Hematopoietic multipotent progenitor cell treated with erythropoietin and hydrocortisone succinate and interleukin-3 and kit ligand, for 17 days (in vitro differentiated cells): ENCODE measurements around the gene RAET1L.
"Not testable (repeated sequence)": the region's sequence is repeated elsewhere in the genome, so short reads cannot be mapped to it uniquely, and the experiment has no call there.

ENCODE experiments used
- DNase-seq: peaks from one replicate; pipeline ENCODE4 v3.0.0-alpha.2; 2015; ENCODE audit warnings: low spot score

Gene RAET1L

DNA sequence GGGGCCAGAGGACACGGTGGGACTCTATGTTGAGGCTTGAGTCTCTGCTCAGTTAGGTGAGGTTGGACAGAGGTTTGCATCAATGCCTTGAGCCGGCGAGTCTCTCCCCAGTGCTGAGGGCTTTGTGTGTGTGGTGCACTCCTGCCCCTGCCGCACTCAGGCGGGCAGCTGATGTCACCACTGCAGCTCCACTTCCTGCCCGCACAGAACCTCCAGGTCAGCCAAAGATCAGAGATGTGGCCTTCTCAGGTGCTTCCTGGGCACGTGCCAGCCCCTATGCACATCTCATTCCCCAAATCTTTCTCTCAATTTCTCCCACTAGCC lies 33.9 kb downstream of the RAET1L start:
- not testable (repeated sequence) for DNase-seq

DNA sequence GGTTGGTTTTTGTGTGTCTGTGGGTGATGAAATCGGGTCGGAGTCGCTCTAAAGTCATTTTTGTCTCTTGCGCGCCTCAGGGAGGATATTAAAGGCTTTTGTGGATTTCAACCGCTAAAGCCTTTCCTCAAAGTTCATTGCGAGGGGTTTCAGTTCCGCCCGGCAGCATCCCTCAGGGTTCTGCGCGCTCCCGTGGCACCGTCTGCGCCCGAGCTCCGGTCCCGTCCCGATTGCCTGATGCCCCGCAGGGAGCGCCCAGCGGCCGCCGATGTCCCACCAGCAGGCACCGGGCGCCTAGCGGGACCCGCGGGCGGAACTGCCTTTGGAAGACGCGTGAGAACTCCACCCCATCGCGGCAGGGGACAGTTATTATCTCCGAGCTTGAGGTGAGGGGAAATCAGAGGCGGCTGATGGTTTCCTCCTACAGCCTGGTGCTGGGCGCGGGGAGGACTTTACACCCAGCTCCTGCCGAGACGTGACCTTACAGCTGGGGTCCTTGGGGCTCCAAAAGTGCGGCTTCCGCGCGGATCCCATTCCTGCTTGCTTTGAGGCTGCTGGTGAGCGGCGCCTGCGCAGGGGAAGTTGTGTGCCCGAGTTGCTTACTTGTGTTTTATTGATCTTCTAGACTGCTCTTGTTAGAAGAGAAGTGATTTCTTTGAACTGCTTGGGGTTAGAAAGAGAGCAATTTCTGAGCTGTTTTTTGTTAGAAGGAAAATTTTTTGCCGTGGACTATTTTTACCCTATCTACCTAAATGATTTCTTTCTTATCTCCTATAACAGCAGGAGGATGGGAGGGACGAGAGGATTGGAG lies 34.5 kb downstream of the RAET1L start:
- DNase-seq = no peak

DNA sequence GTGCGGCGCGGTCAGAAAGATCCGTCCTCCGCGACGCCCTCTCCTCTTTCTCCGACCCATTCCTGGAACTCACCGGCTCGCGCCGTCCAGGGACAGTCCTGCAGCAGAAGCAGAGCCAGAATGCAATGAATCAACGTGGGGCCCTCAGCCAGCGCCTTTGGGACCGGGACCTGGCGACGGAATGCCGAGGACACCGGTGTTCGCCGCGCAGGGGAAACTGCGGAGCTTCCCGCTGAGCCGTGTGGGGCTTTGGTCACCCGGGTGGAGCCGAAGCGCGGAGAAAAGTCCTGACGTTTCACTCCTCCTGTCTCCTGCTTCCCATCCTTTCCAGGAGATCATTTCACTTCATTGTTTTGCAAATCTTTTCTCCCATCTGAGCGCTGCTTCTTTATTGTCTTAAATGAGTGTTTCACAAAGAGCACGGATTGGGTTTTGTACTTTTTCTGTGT lies 35.1 kb downstream of the RAET1L start:
- no peak for DNase-seq

DNA sequence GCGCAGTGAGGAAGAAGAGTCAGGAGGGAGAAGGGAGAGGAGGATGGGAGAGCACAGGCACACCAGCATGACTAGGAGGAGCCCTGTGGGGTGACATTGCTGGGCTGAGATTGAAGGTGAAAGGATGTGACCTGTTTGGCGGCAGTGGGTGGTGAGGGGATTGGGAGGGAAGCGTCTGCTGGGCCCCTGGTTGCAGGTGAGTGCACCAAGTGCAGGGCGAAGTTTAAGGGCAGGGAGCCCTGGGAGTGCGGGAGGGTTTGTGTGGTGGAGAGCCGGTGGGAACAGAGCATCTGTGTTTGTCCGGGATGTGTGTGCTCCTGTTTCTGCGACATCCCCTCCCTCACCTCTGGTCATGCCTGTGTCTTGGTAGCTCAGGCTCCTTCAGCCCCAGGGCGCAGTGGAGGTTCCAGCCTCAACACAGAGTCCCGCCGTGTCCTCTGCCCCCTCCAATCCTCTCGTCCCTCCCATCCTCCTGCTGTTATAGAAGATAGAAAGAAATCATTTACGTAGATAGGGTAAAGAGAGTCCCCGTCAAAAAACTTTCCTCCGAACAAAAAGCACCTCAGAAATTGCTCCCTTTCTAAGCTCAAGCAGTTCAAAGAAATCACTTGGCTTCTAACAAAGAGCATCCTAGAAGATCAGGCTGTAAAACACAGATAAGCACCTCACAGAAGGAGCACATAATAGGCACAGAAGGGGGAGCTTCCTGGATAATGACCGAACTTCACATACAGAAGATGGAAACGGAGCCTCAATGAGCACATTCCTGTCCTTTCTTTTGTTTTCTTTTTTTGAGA lies 36.6 kb downstream of the RAET1L start:
- DNase-seq = no peak

DNA sequence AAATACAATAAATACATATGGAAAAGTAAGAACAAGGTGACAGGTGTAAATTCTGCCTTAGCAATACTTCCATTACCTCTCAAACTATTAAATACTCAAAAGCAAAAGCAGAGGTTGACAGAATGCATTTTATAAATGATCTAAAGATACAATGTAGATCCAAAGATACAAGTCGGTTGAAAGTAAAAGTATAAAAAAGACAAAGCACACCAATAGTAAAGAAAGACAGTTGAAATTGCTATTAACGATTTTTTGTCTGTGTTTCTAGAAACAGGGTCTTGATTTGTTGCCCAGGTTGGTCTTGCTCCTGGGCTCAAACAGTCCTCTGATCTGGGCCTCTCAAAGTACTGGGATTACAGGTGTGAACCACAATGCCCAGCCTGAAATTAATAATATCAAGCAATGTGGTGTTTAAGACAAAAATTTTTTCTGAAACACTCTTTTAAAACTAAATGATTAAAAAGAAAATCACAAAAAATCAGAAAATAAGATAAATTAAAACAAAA lies 37.7 kb downstream of the RAET1L start:
- DNase-seq = no peak

DNA sequence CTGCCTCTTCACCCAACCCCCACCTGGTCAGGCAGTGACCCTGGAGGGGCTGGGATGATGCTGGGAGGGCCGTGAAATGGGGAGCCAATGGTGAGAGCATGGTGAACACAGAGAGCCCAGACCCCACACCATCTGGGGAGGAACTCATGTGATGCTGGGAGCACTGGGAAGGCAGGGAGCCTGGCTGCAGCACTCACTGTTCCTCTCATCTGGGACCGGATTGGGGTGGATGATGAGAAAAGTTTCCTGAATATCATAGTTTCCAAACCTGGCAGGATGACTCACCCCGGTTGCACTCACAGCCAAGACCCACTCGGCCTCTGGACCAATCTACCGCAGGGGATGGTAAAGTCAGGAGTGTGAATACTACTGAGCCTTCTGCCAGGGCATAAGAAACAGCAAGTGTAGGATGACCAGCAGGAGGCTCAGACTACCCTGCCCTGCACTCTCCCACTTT lies 39.8 kb downstream of the RAET1L start:
- no peak for DNase-seq

DNA sequence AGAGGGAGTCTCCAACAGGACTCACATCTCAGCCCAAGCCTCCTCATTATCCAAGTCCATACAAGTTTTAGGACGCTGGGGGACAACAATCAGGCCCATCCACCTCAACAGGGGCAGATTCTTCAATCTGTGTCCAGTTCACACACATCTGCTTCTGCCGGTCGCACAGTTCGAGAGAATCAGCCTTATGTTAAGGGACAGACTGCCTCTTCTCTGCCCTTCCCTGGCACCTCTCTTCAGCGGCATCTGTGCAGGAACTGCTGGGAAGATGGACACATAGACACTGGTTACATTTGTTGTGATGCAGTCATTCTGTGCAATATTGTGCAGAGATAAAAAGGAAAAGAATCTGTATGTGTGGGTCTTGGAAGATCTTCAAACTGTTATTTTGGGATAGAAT lies 40.6 kb downstream of the RAET1L start:
- DNase-seq = no peak

DNA sequence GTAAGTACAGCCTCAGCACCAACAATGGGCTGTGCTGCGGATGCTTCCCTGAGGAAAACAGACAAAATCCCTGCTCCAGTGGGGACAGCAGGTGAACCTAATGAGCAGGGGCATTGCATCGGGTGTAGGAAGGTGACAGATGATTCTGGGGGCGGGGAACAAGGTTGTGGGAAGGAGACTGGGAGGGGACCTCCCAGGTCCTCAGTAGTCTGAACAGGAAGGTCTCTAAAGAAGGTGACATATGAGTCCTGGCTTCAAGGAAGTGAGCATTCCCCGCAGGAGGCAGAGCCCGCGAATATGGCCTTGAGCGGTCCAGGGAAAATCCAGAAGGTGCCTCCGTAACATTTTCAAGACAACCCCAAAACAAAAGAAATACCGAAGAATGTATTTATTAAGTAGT lies 42.2 kb downstream of the RAET1L start:
- DNase-seq = no peak

DNA sequence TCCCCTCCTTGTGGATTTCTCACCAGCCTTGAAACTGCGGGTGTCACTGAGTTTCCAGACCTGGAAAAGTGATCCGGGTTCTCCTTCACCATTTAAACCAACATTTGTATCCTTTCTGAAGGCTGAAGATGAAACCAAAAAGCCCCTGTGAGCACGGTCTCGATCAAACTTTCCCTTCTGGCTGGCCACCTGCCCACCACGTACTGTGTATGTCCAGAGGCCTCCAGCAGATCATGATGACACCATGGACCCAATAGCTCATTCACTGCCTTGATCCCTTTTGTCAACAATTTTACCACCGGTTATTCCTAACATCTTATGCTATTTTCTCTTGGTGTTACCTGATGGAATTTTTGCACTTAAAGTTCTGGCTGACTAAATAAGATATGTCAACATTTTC lies 46.0 kb downstream of the RAET1L start:
- DNase-seq = no peak

DNA sequence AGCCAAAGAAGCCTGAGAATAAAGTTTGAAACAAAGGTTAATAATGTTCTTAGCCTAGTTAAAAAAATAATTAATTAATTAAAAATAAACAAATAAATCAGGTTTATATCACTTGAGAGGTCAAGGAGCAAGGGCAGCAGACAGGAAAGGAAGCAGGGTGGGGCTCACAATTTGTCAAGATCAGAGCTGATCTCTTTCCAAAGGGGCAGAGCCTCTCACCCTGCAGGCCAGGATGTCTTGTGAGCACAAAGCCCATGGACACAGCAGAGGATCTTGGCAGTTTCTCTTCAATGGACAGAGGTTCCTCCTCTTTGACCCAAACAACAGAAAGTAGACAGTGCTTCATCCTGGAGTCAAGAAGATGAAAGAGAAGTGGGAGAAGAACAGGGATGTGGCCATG lies 46.7 kb downstream of the RAET1L start:
- no peak for DNase-seq

DNA sequence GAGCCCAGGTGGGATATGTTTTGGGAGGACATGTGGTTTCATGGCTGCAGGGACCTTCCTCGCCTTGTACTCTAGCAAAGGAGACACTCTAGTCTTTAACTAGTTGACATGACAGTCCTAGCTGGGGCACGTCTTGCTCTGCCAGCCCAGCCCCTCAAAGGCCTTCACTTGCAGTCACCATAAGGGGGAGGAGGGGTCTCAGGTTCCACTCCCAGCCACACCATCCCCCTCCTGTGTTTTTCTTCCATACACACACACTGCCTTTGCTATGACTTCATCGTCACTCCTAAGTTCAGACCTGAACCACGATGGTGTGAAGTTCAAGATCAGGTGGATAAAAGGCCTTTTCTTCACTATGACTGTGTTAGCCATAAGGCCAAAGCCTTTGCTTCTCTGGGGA lies 48.1 kb downstream of the RAET1L start:
- no peak for DNase-seq

DNA sequence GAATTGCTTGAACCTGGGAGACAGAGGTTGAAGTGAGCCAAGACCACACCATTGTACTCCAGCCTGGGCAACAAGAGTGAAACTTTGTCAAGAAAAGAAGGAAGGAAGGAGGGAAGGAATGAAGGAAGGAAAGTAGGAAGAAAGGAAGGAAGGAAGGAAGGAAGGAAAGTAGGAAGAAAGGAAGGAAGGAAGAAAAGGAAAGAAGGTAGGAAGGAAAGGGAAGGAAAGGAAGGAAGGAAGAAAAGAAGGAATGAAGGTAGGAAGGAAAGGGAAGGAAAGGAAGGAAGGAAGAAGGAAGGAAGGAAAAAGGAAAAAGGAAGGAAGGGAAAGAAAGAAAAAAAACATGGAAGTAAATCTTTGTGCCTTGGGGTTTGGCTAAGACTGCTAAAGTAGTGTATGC lies 49.9 kb downstream of the RAET1L start:
- no peak for DNase-seq

DNA sequence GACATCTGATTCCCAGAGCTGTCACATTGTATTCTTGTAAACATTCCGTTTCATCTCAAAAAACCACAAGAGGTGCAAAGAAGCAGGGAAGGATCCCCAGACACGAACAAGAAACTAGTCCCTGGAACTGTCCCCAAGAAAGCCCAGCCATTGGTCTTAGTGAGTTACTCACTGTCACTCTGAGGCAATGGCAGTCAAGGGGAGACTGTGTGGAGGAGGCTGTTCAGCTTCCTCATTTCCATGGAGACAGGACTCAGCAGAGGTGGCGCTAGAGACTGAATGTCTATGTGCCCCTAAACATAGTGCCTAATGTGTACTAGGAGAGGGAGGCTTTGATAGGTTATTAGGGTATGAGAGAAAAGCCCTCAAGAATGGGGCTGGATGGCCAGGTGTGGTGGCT lies 50.5 kb downstream of the RAET1L start:
- DNase-seq = no peak

DNA sequence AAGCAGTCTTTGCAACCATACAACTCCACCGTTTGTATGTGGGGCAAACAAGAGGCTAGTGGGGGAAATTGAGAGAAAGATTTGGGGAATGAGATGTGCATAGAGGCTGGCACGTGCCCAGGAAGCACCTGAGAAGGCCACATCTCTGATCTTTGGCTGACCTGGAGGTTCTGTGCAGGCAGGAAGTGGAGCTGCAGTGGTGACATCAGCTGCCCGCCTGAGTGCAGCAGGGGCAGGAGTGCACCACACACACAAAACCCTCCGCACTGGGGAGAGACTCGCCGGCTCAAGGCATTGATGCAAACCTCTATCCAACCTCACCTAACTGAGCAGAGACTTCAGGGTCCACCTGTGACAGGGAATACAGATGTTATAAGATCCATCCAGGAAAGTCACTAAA lies 50.9 kb downstream of the RAET1L start:
- not testable (repeated sequence) for DNase-seq

DNA sequence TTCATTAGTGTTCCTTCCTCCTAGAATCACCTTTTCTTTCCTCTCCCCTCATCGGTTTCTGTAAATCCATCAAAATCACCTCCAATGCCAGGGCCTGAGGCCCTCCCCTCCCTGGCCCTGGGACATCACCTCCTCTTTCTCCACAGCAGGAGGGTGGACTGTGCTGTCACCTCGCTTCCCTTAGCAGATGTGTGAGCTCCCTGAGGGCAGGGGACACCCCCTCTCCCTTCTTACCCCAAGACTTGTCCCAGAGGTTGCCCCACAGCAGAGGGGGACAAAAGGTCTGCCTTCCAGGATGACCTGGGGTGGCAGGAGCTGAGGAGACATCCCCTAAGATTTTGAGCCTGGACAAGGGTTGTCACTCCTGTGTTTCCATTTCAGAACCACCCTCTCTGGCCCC lies 55.7 kb downstream of the RAET1L start:
- no peak for DNase-seq

DNA sequence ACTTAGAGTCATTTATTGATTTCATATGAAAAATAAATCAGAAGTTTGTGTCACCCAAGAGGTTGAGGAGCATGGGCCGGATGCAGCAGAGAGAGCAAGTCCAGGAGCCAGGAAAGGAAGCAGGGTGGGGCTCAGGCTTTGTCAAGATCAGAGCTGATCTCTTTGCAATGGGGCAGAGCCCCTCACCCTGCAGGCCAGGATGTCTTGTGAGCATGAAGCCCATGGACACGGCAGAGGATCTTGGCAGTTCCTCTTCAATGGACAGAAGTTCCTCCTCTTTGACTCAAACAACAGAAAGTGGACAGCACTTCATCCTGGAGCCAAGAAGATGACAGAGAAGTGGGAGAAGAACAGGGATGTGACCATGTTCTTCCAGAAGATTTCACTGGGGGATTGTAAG lies 56.4 kb downstream of the RAET1L start:
- not testable (repeated sequence) for DNase-seq
